NCI-H460 (cell line): Measurements from ENCODE around the gene SSBP2. TPM values are rescaled to one million over a fixed set of nuclear protein-coding genes. Genes with fewer than 3 reads are reported as not detected.
"Not testable (repeated sequence)": the region's sequence is repeated elsewhere in the genome, so short reads cannot be mapped to it uniquely, and the experiment has no call there.

ENCODE experiments used
- DNase-seq: peaks from one replicate; pipeline ENCODE4 v3.0.0-alpha.2; 2016; ENCODE audit warnings: low read depth; ENCODE audit errors: extremely low read depth
- total RNA-seq: library from RNA; depleted of rRNA; stranded (reverse); fragments of >200 nt; shearing (Covaris generic); gene quantifications from 2 replicates; pipeline ENCODE4 v1.2.3, GENCODE V29; 2014

Gene SSBP2
- total RNA-seq, 1 experiment from 2014 or later: 12.0 TPM

DNA sequence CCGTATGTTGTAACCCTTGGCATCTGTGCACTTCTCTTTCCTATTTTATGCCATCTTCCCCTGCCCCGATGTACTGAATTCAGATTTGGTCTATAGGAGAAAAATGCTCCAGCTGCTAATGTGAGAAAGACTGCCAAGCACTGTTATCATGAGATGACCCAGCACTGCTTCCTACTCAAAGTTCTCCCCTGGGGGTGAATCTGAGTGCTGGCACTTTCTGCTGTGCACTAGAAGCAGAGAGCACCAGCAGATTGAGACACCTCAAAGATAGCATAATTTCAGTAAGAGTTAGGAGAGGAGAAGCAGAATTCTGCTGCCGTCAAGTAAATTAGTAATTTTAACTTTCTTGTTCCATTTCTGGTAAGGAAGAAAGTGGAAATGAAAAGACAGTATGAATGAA is 264.2 kb downstream of the SSBP2 start:
- peak; percentile 7 for DNase-seq

DNA sequence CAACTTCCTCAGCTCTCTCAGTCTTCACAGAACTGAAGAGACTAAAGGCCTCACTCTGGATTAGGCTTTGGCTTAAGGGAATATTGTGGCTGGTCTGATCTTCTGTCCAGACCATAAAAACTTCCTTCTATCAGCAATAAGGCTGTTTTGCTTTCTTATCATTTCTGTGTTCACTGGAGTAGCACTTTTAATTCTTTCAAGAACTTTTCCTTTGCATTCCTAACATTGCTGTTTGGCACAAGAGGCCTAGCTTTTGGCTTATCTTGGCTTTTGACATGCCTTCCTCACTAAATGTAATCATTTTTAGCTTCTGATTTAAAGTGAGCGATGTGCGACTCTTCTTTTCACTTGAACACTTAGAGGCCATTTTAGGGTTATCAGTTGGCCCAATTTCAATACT is 268.3 kb downstream of the SSBP2 start:
- DNase-seq: no peak

DNA sequence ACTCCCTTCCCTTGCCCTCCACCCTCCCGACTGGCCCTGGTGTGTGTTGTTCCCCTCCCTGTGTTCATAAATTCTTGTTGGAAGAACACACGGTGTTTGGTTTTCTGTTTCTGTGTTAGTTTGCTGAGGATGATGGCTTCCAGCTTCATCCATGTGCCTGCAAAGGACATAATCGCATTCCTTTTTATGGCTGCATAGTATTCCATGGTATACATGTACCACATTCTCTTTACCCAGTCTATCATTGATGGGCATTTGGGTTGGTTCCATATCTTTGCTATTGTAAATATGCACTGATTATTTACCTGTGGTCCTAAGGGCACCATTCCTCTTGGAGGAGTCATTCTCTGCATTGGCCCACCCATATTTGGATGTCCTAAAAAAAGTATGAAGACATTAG is 277.5 kb downstream of the SSBP2 start:
- not testable (repeated sequence) for DNase-seq

DNA sequence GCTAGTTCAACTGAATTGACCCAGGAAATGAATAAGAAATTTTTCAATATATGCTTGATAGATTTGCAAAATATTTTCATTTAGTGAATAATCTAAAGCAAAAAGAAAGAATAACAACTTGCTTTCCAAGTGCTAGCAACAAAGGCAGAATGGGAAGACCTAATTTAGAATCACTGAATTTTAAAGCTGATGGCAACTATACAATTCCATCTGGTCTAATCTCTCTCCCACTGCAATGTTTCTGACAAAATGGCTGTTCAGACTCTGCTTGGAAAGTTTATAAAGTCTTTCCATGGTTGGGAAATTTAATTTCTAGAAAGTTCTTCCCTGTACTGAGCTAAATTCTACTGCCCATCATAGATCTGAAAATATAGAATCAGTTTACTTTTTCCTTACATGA is 281.2 kb downstream of the SSBP2 start:
- DNase-seq: no peak

DNA sequence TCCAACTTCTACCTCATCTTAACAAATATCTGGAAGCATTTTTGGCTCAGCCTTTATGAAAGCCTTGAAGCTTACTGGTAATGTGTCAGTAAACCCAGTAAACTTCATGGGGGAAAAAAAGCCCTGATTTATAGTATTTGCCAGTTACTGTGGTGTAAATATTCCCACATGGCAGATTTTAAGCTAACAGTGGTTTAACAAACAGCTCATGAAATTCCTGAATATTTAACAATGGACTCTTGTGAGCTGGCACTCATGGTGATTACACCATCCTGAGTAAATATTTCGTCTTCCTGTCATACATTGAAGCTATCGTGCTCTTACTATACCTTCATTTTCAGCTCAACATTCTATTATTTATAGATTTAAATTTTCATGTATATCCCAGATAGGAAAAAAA is 300.0 kb downstream of the SSBP2 start:
- DNase-seq: peak; percentile 82

DNA sequence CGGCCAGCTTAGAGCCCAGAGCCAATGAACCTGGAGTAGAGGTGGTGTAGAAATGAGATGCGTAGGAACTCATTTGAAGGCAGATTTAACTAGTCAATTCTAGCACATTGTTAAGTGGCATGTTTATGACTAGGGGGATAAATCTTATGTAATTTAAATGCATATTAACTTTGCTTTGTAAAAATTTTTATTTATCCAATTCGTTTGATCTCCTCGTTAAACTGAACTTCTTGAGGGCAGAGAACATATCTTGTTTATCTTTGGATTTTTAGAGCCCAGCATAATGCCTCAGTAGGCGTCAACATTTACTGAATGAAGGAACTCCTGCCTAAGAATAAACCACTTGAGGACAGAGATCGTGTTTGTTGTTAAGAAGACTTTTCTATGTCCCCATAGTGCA is 315.9 kb downstream of the SSBP2 start:
- DNase-seq: no peak

DNA sequence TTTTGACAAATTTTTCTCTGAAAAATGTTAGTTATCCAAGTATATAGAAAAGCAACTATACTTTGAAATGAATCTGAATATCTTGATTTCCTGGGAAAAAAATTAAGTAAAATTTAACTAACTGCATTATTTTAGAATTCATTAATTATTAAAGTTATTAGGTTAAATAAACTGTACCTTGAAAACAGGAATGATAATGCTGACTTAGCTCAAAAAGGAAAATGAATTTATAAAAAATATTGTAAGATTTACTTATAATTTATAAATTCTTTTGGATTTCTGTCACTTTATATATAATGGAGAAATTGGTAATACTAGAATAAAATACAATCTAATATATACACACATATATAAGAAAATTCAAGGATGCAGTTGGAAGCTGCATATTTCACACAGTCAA is 320.9 kb downstream of the SSBP2 start:
- no peak for DNase-seq

DNA sequence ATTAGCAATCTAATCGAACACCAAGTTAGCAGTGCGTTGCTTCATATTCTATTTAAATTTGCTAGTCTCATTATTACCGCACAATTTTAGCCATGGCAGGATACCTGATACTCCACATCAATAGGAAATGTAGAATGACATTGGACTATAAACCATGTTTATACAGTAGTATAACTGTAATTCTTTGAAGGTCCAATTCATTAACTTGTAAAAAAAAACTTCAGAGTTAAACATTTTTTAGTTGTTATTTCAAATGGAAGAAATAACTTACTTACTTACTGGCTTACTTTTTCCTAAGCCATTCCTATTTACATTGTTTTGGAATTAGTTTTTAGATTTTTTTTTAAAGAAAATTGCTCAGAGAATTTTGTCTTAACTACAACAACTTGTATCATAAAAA is 321.5 kb downstream of the SSBP2 start:
- DNase-seq: no peak

DNA sequence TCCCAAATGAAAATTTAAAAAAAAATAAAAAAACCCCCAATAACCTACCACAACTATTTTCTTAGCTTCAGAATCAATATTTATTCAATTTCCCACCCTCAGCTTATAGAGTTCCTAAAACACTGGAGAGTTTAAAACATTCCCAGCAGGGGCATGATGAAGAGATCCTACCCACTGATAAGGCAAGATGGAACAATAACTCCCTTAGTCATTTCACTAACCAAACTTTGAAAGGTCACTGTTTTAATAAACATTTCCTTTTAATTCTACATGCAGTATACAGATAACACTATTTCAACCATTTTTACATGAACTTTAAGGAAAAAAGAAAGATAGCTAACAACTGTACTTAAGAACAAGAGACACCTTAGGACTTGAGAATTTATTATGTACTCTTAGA is 322.0 kb downstream of the SSBP2 start:
- DNase-seq: no peak

DNA sequence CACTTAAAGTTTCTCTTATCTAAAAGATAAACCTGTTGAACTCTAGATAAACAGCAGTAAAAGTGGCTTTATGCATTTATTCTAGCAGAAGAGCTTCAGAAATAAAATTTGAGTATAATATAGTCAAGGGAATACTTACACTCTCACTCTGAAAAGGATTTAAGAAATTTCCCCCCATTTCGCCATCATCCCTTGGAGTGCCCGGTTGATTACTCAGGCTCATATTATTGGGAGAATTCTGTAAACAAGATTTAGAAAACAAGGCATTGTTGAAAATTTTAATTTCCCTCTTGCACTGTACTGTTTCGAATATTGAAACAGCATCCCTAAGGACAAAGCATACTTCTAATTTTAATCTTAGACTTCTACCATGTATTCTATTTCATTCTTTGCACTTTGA is 322.5 kb downstream of the SSBP2 start:
- DNase-seq: peak; percentile 34

DNA sequence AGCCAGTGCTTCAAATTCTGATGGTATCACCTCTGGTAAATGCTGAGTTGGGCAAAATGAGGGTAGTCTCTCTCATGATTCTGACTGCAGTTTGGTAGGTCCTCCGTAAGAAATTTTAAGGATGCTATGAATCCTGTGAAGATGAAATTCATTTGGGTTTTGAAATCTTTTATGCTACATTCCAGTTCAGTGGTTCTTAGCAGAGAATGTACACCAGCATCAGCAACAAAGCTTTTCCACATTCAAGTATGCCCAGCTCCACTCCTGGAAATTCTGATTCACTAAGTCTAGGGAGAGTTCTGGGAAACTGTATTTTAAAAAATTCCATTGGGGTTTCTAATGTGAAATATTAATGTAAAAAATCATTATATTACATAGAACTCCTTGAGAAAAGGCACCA is 323.3 kb downstream of the SSBP2 start:
- no peak for DNase-seq

DNA sequence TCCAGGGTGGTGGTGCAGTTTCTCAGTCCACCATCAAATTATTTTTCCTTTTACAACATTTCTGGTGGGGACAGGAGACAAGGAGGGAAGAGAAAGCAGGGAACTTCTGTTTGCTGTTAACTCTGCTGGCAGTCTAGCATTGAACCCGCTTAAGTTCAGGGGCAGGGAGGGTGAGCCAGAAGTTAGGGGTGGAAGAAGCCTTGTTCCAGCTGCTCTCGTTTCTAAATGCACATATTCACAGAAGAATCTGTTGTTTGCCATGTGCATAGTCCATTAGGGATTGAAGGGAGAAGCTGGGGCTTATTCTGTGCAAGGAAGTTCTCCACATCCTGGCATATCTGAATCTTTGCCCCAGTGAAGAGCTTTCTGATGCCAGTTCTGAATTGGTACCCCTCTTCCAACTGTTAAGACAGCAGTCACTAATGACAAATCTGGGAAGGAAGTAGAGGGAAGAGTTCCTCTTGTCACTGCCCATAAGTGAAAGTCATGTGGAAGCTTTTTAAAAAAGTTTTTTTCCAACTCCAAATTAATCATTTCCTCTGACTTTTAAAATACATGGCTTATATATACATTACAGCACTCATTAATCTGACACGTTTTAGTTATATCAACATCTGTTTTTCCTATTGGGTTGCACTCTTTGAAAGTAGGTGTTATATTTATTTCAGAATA is 324.4 kb downstream of the SSBP2 start:
- no peak for DNase-seq

DNA sequence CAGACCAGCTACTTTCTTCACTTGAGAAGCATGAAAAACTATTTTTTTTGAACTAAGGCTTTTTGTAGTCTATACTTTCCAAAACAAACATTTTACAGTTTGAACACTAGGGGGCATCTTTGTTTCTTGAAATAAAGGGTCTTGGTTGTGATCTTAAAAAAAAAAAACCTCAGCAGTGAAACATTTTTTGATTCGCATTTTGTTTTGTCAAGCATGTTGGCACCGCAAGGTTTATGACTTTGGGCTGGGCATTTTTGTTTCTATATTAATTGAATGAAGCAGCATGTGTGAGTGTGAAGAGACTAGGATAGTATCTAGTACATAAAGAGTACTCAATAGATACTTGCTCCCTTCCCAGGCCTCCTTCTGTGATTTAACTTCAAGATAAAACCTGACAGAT is 325.3 kb downstream of the SSBP2 start:
- DNase-seq: peak; percentile 61

DNA sequence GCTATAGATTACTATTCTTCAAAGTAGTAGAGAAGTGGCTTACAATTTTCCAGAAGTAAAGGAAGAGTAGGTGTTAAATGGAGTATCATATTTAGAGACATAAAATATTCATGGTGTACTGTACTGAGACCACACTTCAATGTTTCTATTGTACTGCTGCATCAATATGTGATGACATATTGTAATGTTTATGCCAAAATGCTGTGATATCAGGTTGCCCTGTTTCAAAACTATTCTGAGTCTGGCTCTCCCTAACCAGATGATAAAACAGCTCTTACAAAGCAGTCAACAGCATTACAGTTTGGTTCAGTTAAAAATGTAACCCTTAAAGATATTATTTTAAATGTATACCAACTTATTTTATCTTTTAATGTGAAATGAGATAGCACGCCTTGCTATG is 326.2 kb downstream of the SSBP2 start:
- no peak for DNase-seq

DNA sequence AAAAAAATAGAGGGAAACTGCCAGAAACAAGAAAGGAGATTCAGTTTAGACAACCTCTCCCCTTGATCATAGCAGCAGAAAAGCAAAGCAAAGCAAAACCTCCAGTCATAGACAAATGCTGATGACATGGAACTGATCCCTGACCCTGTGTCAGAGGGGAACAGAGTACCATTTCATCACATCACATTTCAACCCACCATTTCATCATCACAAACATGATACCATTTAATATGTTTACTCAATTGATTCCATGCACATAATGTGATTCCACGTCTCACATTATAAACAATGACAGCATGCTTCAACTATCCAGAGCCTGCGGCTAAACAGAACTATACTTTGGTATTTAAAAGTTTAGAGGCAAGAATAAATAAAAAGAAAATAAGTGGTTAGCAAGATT is 328.2 kb downstream of the SSBP2 start:
- DNase-seq: peak; percentile 85

DNA sequence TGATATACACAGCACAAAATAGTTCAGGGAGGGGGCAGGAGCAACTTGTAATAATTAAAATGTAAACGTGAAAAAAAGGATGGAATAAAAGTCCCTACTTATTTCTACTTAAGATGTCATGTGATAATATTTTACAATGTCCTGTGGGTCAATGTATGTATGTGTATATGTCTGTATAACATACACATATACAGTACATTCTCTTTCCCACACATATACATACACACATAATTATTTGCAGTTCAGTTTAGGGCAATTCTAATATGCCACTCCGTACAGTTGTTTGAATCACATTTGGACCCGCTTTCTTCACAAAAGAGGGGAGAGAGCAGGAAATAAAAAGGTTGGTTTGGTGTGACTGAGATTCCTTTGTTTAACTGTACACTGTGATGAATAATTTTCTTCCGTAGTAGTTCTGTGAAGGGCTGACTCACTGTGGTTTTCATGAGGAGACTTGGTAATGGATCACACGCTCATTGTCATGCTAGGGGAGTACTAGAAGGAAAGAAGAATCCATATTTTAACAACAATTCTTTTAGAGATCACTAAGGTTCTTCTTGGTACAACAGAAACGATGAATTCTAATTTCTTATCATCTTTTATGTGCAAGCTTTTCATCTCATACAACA is 330.7 kb downstream of the SSBP2 start:
- peak; percentile 80 for DNase-seq

DNA sequence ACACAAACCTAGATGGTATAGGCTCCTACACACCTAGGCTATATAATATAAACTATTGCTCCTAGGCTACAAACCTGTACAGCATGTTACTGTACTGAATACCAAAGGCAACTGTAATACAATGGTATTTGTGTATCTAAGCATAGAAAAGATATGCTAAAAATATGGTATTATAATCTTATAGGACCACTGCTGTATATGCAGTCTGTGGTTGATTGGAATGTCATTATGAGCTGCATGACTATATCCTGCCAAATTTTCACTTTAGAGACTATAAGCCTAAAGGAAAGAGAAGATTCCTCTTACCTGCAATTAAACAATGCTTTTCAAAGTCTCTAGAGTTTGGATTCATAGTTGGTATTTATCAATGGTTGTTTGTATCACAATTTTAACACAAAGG is 332.3 kb downstream of the SSBP2 start:
- no peak for DNase-seq

DNA sequence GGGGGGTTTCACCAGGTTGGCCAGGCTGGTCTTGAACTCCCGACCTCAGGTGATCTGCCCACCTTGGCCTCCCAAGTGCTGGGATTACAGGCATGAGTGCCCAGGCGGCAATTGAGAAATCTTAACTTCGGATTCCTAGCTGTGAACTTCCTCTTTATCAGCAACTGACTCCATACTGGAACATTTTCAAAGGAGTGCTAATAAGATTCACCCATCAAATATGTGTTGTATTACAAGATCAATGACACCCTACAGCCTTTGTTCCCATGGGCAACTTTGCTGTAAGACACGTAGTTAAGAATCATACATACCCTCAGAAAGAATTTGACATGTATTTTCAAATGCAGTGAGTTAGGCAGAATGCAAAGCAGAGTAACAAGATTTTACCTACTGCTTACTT is 333.8 kb downstream of the SSBP2 start:
- DNase-seq: peak; percentile 40

DNA sequence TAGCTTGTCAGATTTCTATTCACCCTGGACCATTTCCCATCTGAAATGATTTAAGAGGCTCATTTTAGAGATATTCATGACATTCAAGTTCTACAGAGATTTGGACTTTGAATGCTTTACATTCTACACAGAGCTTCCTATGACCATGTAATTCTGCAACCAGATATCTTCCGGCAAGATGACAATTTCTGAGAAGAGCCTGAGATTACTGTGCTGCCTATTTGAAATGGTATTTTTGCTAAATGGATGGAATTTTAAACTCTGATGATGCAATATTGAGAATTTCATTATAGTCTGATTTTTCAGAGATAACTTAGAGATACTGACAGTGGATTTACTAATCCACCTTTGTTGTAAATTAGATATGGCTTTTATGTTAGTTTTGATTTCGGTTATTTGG is 341.0 kb downstream of the SSBP2 start:
- DNase-seq: no peak

DNA sequence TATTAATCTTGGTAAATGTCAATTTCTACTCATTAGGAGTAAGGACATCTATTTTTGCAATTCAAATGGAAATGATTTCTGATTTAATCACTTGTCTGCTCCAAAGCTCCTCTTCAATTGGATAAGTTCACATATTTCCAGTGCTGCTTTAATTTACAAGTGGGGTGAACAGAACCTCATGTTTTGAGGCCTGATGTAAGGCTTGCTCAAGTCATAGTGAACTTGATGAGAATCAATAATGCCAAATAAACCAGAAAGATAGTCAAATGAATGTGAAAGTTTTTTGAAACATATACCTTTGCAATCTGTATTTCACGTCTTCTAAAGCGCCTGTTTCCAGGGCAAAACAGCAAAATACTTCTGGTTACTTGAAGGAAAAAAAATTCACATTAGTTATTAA is 341.5 kb downstream of the SSBP2 start:
- no peak for DNase-seq

DNA sequence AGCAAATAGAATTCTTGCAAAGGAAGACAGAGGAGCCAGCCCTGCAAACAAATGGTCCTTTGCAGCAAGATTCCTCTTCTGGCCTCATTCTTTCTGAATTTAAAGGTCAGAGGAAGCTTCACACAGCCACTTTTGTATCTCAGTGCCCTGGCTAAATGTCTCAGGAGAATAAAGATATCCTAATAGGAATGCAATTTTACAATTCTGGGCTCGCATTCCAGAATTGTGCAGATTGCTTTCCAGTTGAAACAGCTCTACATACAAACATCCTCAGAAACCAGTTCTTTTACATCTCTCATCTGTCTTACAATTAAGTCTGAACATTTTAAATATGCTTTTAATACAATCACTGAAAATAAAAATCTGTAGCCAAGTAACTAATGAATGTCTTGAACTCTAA is 342.4 kb downstream of the SSBP2 start:
- no peak for DNase-seq

DNA sequence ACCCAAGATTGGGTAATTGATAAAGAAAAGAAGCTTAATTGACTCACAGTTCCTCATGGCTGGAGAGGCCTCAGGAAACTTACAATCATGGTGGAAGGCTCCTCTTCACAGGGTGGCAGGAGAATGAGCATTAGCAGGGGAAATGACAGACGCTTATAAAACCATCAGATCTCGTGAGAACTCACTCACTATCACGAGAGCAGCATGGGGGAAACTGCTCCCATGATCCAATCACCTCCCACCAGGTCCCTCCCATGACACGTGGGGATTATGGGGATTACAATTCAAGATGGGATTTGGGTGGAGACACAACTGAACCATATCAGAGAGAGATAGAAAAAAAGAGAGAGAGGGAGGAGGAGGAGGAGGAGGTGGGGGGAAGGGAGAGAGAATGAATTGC is 343.1 kb downstream of the SSBP2 start:
- not testable (repeated sequence) for DNase-seq
